Suprapubic skin (tissue), 4 donors: ENCODE results near the gene ZNF839. TPM values are rescaled to one million over a fixed set of nuclear protein-coding genes. Genes with fewer than 3 reads are reported as not detected.
"Not testable (repeated sequence)": the region's sequence is repeated elsewhere in the genome, so short reads cannot be mapped to it uniquely, and the experiment has no call there.

Source experiments
- DNase-seq, 2 donors: peaks; one replicate each; pipeline ENCODE4 v3.0.0-alpha.2; 2019; ENCODE audit warnings: low spot score in 2 of 2
- H3K27ac ChIP-seq: fragments of 200-600 bp; sonication (generic); one replicate; pipeline ENCODE4 v1.5.1; 2019
- H3K27me3 ChIP-seq: fragments of 200-600 bp; sonication (generic); one replicate; pipeline ENCODE4 v1.5.1; 2019
- H3K36me3 ChIP-seq: fragments of 200-600 bp; sonication (generic); one replicate; pipeline ENCODE4 v1.5.1; 2019
- H3K4me1 ChIP-seq: fragments of 200-600 bp; sonication (generic); one replicate; pipeline ENCODE4 v1.5.1; 2019
- H3K4me3 ChIP-seq: fragments of 200-600 bp; sonication (generic); one replicate; pipeline ENCODE4 v1.5.1; 2019; ENCODE audit warnings: mild to moderate bottlenecking
- H3K9me3 ChIP-seq: fragments of 200-600 bp; sonication (generic); one replicate; pipeline ENCODE4 v1.5.1; 2019
- EP300 ChIP-seq: sonication (generic); formaldehyde crosslinking; IDR thresholded peaks from one replicate; pipeline ENCODE4 v1.6.1; 2017; ENCODE audit warnings: antibody characterized with exemption
- POLR2A ChIP-seq, 2 donors: fragments of 450-650 bp; IDR thresholded peaks; one replicate each; pipeline ENCODE4 v1.6.1; 2017; ENCODE audit warnings: antibody characterized with exemption in 2 of 2, mild to moderate bottlenecking in 2 of 2, moderate library complexity in 2 of 2
- POLR2AphosphoS5 ChIP-seq, 3 donors: sonication (generic); formaldehyde crosslinking; IDR thresholded peaks; one replicate each; pipeline ENCODE4 v1.6.1; 2017; ENCODE audit warnings: antibody characterized with exemption in 3 of 3
- WGBS: methylation state at CpG from one replicate; pipeline ENCODE4 v1.1.5; 2018; 5-methylcytosine and 5-hydroxymethylcytosine counted together
- total RNA-seq, 4 donors: library from RNA; depleted of rRNA; stranded (reverse); fragments of >200 nt; gene quantifications; one replicate each; pipeline ENCODE4 v1.1.0, GENCODE V29; 2016
- TF ChIP-seq, protein P1 (sequence below), 2 donors: fragments of 200-600 bp in 1 of 2; fragments of 450-650 bp in 1 of 2; sonication (generic) in 1 of 2; IDR thresholded peaks; one replicate each; pipeline ENCODE4 v1.5.1; 2016 to 2019; ENCODE audit warnings: antibody characterized with exemption in 2 of 2, mild to moderate bottlenecking in 1 of 2, moderate library complexity in 1 of 2

The ZNF839 gene
- total RNA-seq, 4 donors from 2014 or later, result 9.2 to 41.0 (median 17.7) TPM

DNA sequence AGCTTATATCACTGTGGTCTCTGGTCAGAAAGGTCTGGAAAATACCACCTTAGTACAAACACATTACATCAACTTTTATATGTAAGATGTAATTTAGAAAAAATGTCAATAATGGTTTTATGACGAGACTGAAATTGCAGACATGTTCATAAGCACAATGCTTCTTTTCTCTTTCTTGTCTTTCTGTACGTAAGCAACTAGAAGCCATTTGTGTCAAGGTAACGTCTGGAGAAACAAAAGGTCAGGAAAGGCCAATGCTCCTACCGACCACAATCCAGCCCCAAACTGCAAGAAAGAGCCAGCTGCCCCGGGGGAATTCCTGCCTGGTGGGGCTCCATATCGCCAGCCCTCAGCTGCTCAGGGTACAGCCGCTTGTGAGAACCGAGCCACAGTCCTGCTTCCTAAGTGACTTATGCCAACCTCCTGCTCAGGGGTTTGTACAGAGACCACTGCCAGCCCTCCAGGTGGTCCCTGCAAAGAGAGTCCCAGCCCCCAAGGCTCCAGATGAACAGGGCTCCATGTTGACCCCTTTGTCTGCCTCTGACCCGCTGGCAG, 6.3 kb downstream of the ZNF839 start:
- H3K36me3 ChIP-seq, result peaks cover 15% of the 10 kb centered on the region
- H3K4me1 ChIP-seq, result peaks cover 11% of the 10 kb centered on the region
- H3K27me3 ChIP-seq, result no peaks in the 10 kb centered on the region
- TF ChIP-seq, protein P1, sequence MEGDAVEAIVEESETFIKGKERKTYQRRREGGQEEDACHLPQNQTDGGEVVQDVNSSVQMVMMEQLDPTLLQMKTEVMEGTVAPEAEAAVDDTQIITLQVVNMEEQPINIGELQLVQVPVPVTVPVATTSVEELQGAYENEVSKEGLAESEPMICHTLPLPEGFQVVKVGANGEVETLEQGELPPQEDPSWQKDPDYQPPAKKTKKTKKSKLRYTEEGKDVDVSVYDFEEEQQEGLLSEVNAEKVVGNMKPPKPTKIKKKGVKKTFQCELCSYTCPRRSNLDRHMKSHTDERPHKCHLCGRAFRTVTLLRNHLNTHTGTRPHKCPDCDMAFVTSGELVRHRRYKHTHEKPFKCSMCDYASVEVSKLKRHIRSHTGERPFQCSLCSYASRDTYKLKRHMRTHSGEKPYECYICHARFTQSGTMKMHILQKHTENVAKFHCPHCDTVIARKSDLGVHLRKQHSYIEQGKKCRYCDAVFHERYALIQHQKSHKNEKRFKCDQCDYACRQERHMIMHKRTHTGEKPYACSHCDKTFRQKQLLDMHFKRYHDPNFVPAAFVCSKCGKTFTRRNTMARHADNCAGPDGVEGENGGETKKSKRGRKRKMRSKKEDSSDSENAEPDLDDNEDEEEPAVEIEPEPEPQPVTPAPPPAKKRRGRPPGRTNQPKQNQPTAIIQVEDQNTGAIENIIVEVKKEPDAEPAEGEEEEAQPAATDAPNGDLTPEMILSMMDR (IDR thresholded peaks at IDR 0.05), result no peak
- TF ChIP-seq EP300 (no peak), POLR2A (IDR thresholded peaks at IDR 0.05) (no peak), POLR2AphosphoS5 (IDR thresholded peaks at IDR 0.05) (no peak)
- 78% methylated on average over 9 of the region's 9 CpGs for WGBS
- no peak for DNase-seq
- no peak overlapping the region for H3K4me3 ChIP-seq
- no peaks in the 10 kb centered on the region for H3K9me3 ChIP-seq
- no peak overlapping the region for H3K27ac ChIP-seq

DNA sequence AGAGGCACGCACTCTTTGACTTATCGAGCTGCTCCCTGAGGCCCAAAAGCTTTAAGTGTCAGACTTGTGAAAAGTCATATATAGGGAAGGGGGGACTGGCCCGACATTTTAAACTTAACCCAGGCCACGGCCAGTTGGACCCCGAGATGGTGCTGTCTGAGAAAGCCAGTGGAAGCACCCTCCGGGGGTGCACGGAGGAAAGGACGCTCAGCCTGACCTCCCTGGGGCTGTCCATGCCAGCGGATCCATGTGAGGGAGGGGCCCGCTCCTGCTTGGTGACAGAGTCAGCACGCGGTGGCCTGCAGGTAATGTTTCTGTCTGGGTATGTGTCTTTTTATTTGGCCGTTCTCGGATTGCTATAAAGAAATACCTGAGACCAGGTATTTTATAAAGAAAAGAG, 7.0 kb downstream of the ZNF839 start:
- Histone ChIP-seq H3K27ac (no peak overlapping the region), H3K27me3 (no peaks in the 10 kb centered on the region), H3K36me3 (peaks cover 19% of the 10 kb centered on the region), H3K4me3 (no peak overlapping the region), H3K9me3 (no peaks in the 10 kb centered on the region), H3K4me1 (peaks cover 7% of the 10 kb centered on the region)
- 89% methylated on average over 14 of the region's 14 CpGs for WGBS
- TF ChIP-seq, protein P1 (IDR thresholded peaks at IDR 0.05), result no peak
- no peak for TF ChIP-seq POLR2A (IDR thresholded peaks at IDR 0.05)
- no peak for TF ChIP-seq POLR2AphosphoS5 (IDR thresholded peaks at IDR 0.05)
- no peak for TF ChIP-seq EP300
- DNase-seq, result no peak

- not testable (repeated sequence) for H3K27ac ChIP-seq, H3K9me3 ChIP-seq, H3K4me1 ChIP-seq, H3K4me3 ChIP-seq, DNase-seq, H3K27me3 ChIP-seq
- peaks cover 45% of the 10 kb centered on the region for H3K36me3 ChIP-seq
- WGBS, result 89% methylated on average over 6 of the region's 6 CpGs
Measured at GRCh38 chr14:102329381-102329780, 9.8 kb downstream of the ZNF839 start.

GRCh38 chr14:102330806-102331205, 11.3 kb downstream of the ZNF839 start:
- 90% methylated on average over 8 of the region's 8 CpGs for WGBS
- no peak for DNase-seq
- H3K36me3 ChIP-seq, result peaks cover 54% of the 10 kb centered on the region

DNA sequence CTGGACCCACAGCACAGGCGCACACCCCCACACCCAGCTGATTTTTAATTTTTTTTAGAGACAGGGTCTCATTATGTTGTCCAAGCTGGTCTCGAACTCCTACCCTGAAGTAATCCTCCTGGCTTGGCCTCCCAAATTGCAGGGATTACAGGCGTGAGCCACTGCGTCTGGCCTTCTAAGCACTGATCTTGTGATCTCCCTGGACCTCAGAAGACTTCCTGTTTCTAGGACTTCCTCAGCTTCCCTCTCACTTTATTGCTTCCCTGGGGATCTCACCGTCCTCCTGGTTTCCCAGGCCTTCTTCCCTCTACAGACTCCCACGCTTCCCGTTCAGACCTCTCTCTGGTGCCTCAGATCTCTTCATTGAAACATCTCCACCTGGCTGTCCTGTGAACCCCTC, 13.8 kb downstream of the ZNF839 start:
- Histone ChIP-seq H3K4me1 (no peaks in the 10 kb centered on the region), H3K4me3 (no peak overlapping the region), H3K27ac (no peak overlapping the region), H3K36me3 (peaks cover 65% of the 10 kb centered on the region), H3K9me3 (no peaks in the 10 kb centered on the region), H3K27me3 (no peaks in the 10 kb centered on the region)
- DNase-seq, result no peak
- TF ChIP-seq POLR2A (IDR thresholded peaks at IDR 0.05), result no peak
- TF ChIP-seq POLR2AphosphoS5 (IDR thresholded peaks at IDR 0.05), result no peak
- TF ChIP-seq, protein P1 (IDR thresholded peaks at IDR 0.05), result no peak
- no peak for TF ChIP-seq EP300
- 88% methylated on average over 7 of the region's 7 CpGs for WGBS

More at GRCh38 chr14:102330806-102331205, 11.3 kb downstream of the ZNF839 start:
- Histone ChIP-seq H3K4me1 (no peaks in the 10 kb centered on the region), H3K27me3 (no peaks in the 10 kb centered on the region), H3K27ac (no peak overlapping the region), H3K4me3 (no peak overlapping the region), H3K9me3 (no peaks in the 10 kb centered on the region)
- TF ChIP-seq POLR2AphosphoS5 (IDR thresholded peaks at IDR 0.05), result no peak
- no peak for TF ChIP-seq POLR2A (IDR thresholded peaks at IDR 0.05)
- TF ChIP-seq EP300, result no peak
- TF ChIP-seq, protein P1 (IDR thresholded peaks at IDR 0.05), result no peak
